GM21360 (cell line): Measurements from ENCODE around the gene XG.
"Not testable (repeated sequence)": the region's sequence is repeated elsewhere in the genome, so short reads cannot be mapped to it uniquely, and the experiment has no call there.

ENCODE experiments used
- ATAC-seq: cut with Tn5 transposase; IDR thresholded peaks from one replicate; pipeline ENCODE4 v1.9.1; 2021; ENCODE audit warnings: mild to moderate bottlenecking, moderate library complexity; ENCODE audit not compliant: unreplicated experiment

Gene XG

GRCh38 chrX:2751874-2752300, at the start of gene XG:
Gene XG (plus strand): TSS chrX:2752040. CDS start chrX:2752275, 235 bp downstream.
- ATAC-seq, result not testable (repeated sequence)

- no peak for ATAC-seq
Observed at GRCh38 chrX:2703991-2704369, 47.9 kb upstream of the XG start.

DNA sequence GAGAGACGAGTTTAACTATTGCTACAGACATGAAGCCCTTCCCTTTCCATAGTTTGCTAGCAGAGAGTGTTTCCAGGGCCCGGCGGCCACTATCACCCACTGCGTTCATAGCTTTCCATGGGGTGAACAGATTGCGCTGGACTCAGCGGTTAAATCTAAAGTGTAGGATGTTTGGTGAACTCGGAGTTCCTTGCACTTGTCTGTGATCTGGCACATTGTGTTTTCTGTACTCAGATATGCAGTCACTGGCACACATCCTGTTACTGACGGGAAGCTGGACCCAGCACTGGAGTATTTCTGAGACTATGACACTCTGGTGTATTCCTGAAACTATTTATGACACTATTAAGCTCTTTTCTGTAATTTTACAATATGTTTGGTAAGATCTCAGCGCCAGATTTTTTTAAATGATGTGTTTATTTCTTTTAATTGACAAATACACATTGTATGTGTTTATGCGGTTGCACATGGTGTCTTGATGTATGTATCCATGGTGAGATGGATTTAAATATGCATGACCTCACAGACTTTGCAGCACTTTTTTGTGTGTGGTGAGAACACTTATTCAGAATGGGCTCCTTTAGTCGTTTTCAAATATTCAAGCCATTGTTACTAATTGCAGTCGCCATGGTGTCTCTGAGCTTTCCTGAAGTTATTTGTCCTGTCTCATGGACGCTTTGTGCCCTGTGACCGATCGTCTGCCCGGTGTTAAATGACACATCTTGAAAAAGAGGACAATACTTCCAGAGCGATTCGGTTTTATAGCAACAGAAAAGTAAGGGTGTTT, 46.6 kb upstream of the XG start:
- no peak for ATAC-seq

DNA sequence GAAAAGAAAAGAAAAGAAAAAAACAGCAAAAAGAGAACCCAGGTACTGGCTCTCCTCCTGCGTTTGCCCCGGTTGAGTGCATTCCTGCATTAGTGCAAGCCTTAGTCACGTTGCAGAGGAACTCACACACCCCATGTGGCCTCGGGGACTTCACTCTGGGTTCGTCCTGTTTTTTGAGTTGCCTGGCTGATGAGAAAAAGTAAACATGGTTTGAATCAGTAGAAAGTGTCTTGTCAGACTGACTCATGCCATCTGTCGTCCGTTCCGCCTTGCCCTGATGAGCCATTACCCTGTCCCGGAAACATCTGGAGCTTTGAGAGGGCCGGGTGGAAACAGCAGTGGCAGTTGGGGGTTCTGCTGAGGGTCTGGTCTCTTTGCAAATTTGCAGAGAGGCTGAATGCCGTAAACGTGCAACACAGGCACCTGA, 44.5 kb upstream of the XG start:
- ATAC-seq, result peak; percentile 89

DNA sequence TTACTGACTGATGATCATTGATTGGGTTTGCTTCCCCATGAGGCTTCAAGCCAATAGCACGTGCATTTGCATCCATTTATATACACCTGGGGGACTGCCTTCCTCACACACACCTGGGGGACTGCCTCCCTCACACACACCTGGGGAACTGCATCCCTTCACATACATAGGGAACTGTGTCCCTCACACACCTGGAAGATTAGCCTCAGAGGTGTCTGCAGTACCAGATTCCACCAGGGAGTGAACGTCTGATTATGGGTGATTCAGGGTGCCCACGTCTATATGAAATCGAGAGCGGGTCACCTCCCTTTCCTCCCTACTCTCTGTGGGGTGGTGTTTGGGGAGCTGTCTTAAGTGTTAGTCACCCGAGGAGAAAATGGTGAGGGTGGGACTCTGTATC, 43.8 kb upstream of the XG start:
- no peak for ATAC-seq

- ATAC-seq, result no peak
Observed at GRCh38 chrX:2708592-2709188, 43.1 kb upstream of the XG start.

GRCh38 chrX:2709556-2709955, 42.3 kb upstream of the XG start:
- no peak for ATAC-seq

- no peak for ATAC-seq
Observed at GRCh38 chrX:2710041-2710840, 41.6 kb upstream of the XG start.

DNA sequence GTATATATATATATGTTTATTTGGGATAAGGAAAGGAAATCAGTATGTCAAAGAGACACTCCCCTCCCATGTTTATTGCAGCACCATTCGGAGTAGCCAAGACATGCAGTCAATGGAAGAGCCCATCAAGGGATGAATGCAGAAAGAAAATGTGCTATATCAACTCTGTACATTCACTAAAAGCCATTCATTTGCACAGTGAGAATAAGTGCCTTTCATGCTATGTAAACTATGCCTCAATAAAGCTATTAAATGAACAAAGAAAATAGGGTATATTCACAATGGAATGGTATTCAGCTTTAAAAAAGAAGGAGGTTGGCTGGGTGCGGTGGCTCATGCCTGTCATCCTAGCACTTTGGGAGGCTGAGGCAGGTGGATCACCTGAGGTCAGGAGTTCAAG, 40.4 kb upstream of the XG start:
- no peak for ATAC-seq

GRCh38 chrX:2712428-2712827, 39.4 kb upstream of the XG start:
- no peak for ATAC-seq

DNA sequence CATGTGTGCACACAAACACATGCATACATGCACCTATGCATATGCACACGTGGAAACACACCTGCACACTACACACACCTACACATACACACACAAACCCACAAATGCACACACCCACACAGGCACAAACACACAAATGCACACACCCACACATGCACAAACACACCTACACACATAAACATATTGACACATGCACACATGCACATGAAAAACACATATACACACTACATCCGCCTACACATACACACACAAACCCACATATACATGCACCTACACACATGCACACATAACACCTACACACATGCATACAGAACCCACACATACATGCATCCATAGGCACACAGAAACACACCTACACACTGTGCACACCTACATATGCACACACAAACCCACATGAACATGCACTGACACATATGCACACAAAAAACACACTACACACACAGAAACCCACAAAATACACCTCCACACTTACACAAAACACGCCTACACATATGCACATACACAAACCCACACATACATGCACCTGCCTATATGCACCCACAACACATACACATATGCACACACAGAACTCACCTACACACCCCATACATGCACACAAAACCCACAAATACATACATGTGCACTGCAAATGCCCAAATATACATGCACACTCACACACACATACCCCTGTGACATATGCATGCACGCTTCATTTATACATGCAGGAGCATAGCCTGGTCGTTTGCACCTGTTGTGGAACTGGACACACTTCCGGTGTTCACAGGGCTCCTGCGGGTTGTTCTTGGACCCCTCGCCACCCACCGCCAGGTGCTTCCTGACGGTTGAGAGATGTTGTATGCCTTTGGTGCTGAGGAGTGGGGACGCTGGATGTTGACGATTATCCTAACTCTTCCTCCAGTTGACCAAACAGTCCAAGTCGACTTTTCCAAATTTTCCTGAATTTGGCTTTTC, 38.7 kb upstream of the XG start:
- no peak for ATAC-seq

DNA sequence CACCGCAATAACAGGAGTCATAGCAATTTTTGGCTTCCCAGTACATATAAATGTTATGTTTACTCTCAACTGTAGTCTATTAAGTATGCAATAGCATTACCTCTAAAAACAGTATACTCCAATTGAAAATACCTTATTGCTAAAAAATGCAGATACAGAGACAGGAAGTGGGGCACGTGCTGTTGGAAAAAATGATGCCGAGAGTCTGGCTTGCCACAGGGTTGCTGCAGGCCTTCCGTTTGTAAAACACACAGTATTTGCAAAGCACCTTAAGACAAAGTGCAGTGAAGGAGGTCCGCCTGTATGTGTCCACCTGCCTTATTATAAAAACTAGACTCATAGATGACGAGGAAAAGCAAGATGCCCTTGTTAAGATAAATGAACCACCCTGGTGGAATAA, 37.3 kb upstream of the XG start:
- no peak for ATAC-seq

- ATAC-seq, result no peak
Observed at GRCh38 chrX:2715066-2715600, 36.7 kb upstream of the XG start.

- no peak for ATAC-seq
Observed at GRCh38 chrX:2717312-2717711, 34.5 kb upstream of the XG start.

GRCh38 chrX:2718821-2719220, 33.0 kb upstream of the XG start:
- no peak for ATAC-seq

DNA sequence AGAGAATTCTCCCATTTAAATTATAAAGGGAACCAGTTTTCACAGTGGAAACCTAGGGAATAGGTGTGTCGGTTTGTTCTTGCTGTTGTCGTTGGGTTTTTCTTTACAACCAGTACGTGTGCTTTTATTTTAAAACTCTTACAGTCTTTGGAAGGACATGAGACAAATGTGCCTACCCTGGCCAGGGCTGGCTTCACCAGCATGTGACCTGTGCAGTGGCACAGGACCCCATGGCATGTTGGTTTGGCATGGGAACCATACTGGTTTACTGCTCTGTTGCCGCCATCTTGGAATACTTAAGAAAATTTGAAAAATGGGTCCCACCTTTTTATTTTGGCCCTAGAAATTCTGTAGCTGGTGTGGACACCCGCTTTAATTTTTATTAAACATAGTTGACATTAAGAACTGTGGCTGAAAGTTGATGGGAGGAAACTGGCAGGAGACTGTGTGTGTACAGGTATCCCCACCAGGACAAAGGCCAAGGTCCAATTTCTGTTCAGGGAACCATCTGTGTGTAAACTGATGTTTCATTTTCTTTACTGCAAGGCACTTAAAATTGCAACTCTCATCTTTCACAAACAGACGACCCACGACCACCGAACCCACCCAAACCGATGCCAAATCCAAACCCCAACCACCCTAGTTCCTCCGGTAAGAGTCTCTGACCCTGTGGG, 31.9 kb upstream of the XG start:
- no peak for ATAC-seq

GRCh38 chrX:2723286-2723879, 28.5 kb upstream of the XG start:
- no peak for ATAC-seq

DNA sequence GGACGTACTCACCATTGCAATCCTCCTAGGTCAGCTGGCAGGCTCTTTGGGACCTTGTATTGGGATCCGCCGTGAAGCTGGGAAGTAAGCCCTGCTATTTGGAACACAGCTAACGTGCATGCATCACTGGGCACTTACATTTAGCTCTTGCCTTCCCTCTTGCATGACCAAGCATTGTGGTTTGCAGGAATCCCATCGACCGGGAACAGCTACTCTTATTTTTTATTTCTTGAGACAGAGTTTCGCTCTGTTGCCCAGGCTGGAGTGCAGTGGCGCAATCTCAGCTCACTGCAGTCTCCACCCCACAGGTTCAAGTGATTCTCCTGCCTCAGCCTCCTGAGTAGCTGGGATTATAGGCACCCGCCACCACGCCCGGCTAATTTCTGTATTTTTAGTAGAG, 24.6 kb upstream of the XG start:
- ATAC-seq, result not testable (repeated sequence)

DNA sequence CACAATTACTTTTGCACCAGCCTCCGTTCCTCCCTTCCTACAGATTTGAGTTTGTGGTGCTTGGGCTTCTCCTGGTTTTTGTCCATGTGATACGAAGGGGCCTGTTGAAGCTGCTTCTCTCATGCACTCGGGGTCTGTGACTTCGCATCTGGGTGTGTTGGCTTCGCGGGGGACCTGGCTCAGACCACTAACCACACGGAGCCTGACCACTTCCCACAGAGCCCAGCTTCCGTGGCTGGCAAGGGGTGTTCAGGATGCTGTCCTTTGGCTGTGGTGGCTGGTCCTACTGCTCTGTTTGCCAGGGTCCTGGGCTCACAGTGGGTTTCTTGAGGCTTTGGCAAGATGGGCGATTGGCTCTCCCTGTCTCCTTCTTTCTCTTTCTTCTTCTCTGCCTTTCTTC, 19.8 kb upstream of the XG start:
- ATAC-seq, result no peak

- ATAC-seq, result no peak
Observed at GRCh38 chrX:2732649-2733048, 19.2 kb upstream of the XG start.
